Activated CD4-positive, alpha-beta T cell treated with anti-CD3 and anti-CD28 coated beads for 36 hours (primary cell): ENCODE data around the gene FGD6. TPM values are rescaled to one million over a fixed set of nuclear protein-coding genes. Genes with fewer than 3 reads are reported as not detected.
"Not testable (repeated sequence)": the region's sequence is repeated elsewhere in the genome, so short reads cannot be mapped to it uniquely, and the experiment has no call there.

Experiments
- ATAC-seq: fragments of 200-7000 bp; cut with Tn5 transposase; one replicate; pipeline ENCODE4 v1.10.0; 2021; ENCODE audit warnings: mild to moderate bottlenecking, moderate library complexity
- CTCF ChIA-PET: fragments of 350-600 bp; sonication (Branson Sonifier 250); formaldehyde crosslinking; loops from one replicate; lab custom pipeline; 2021; ENCODE audit warnings: antibody characterized with exemption; lab: Charles Lee
- POLR2A ChIA-PET: fragments of 350-600 bp; sonication (Branson Sonifier 250); formaldehyde crosslinking; loops from one replicate; lab custom pipeline; 2021; ENCODE audit warnings: antibody characterized with exemption, inconsistent platforms; lab: Charles Lee
- DNase-seq: peaks from one replicate; pipeline ENCODE4 v3.0.0-alpha.2; 2020
- H3K27ac Mint-ChIP-seq: one replicate; pipeline ENCODE4 v1.8.0; 2021; ENCODE audit warnings: mixed read lengths
- H3K27me3 Mint-ChIP-seq: one replicate; pipeline ENCODE4 v1.8.0; 2021; ENCODE audit warnings: mixed read lengths
- H3K36me3 Mint-ChIP-seq: one replicate; pipeline ENCODE4 v1.8.0; 2021; ENCODE audit warnings: low read depth, mixed read lengths
- H3K4me1 Mint-ChIP-seq: one replicate; pipeline ENCODE4 v1.8.0; 2021; ENCODE audit warnings: mixed read lengths
- H3K4me3 Mint-ChIP-seq: one replicate; pipeline ENCODE4 v1.8.0; 2021; ENCODE audit warnings: mild to moderate bottlenecking, moderate library complexity, mixed read lengths
- H3K9me3 Mint-ChIP-seq: one replicate; pipeline ENCODE4 v1.8.0; 2021; ENCODE audit warnings: low read depth, mixed read lengths
- intact Hi-C, 2 experiments: fragments of 100-400 bp; cut with DNase I in 1 of 2; cut with micrococcal nuclease in 1 of 2; formaldehyde crosslinking; loops; one replicate each; pipeline versions ENCODE4 v1.14.2 to v1.15.1; 2022 to 2024; cut with DNase I, micrococcal nuclease
- total RNA-seq, 2 experiments: library from RNA; stranded (reverse); gene quantifications; one replicate each; pipeline ENCODE4 v1.2.3, GENCODE V29; 2021

FGD6 gene
- total RNA-seq, 2 experiments from 2014 or later, result 1.1 to 1.3 TPM

DNA sequence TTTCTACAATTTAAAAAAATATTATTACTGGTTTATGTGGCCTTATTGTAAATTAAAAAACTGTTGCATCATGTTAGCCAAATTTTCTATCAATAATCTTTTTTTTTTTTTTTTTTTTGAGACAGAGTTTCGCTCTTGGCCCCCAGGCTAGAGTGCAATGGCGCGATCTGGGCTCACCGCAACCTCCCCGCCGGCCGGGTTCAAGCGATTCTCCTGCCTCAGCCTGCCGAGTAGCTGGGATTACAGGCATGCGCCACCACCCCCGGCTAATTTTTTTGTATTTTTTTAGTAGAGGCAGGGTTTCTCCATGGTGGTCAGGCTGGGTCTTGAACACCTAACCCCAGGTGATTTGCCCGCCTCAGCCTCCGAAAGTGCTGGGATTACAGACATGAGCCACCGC lies 16.9 kb upstream of the FGD6 start:
- peaks cover 18% of the 10 kb centered on the region for H3K4me1 Mint-ChIP-seq
- ATAC-seq, H3K4me3 Mint-ChIP-seq, POLR2A ChIA-PET, H3K27ac Mint-ChIP-seq, H3K9me3 Mint-ChIP-seq, H3K27me3 Mint-ChIP-seq, DNase-seq, intact Hi-C loops: not testable (repeated sequence)
- CTCF ChIA-PET, result interaction anchor here (1.4 kb wide), 1 partner anchor 15 kb away, joined by 3 read pairs; no protein-coding TSS in a partner anchor
- peaks cover 18% of the 10 kb centered on the region for H3K36me3 Mint-ChIP-seq

DNA sequence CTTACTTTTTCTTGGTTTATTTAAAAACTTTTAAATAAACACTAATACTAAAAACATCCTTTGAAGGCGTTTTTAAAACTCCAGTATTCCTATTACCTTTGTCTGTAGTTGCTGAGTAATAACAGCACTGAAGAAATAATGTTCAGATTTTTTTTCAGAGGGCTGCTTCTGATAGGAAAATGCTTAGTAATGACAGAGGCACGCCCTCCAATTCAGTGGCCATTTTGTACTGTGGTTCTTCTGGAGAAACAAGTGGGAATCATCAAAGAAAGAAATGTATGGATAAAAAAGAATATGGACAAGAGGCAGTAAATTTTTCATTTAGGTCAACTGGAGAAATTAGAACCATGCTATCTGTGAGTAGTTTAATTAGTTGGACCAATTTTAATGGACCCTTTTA lies 13.9 kb upstream of the FGD6 start:
- ChIA-PET CTCF (interaction anchor here (1.1 kb wide), 1 partner anchor 43 kb away, joined by 3 read pairs; no protein-coding TSS in a partner anchor), POLR2A (interaction anchor here (0.6 kb wide), 1 partner anchor 8 kb away, joined by 3 read pairs; no protein-coding TSS in a partner anchor)
- Mint-ChIP-seq H3K27ac (no peak overlapping the region), H3K9me3 (no peaks in the 10 kb centered on the region), H3K36me3 (peaks cover 14% of the 10 kb centered on the region), H3K4me3 (no peak overlapping the region), H3K4me1 (peaks cover 17% of the 10 kb centered on the region), H3K27me3 (no peaks in the 10 kb centered on the region)
- no peak for ATAC-seq
- no peak for DNase-seq
- intact Hi-C loops, result no loop called here

DNA sequence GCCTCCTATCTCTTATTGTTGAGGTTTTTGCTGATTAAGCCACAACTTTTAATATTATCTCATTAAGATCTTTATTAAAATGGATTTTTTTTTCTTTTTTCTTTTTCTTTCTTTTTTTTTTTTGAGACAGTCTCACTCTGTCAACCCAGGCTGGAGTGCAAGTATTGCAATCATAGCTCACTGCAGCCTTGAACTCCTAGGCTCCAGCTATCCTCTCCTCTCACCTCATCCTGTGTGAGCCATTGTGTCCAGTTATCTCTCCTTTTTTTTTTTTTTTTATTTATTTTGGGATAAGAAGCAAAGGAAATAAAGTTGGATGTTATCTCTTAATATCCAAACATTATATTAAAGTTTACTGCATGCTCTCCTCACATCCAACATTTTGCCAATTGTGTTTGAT lies 13.0 kb upstream of the FGD6 start:
- no peak for DNase-seq
- ChIA-PET POLR2A (interaction anchor here (0.6 to 0.7 kb wide), 2 partner anchors 771 to 1703 kb away, joined by 5 to 7 read pairs; no protein-coding TSS in a partner anchor), CTCF (interaction anchor here (1.1 to 1.7 kb wide), 2 partner anchors 9 to 42 kb away, joined by 3 to 5 read pairs; no protein-coding TSS in a partner anchor)
- Mint-ChIP-seq H3K27me3 (no peaks in the 10 kb centered on the region), H3K36me3 (peaks cover 11% of the 10 kb centered on the region), H3K9me3 (no peaks in the 10 kb centered on the region), H3K4me3 (no peak overlapping the region), H3K4me1 (peaks cover 18% of the 10 kb centered on the region), H3K27ac (no peak overlapping the region)
- intact Hi-C loops, result no loop called here
- ATAC-seq, result no peak

DNA sequence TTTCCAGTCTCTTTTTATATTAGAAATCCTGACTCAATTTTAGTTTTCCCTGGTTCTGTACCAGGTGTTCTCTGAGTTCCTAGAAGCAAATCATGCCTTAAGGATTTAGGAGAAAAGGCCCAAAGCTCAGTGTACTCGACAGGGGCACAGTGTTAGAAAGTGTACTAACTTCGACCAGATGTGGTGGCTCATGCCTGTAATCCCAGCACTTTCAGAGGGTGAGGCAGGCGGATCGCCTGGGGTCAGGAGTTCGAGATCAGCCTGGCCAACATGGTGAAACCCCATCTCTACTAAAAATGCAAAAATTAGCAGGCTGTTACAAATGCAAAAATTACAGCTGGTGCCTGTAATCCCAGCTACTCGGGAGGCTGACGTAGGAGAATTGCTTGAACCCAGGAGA lies 12.4 kb upstream of the FGD6 start:
- intact Hi-C loops, result no loop called here
- no peak for ATAC-seq
- CTCF ChIA-PET, result interaction anchor here (1.7 to 1.8 kb wide), 2 partner anchors 10 to 12 kb away, joined by 3 to 5 read pairs; partner anchors contain the start of genes FGD6 and VEZT
- Mint-ChIP-seq H3K4me1 (peaks cover 23% of the 10 kb centered on the region), H3K4me3 (no peak overlapping the region), H3K9me3 (no peaks in the 10 kb centered on the region), H3K36me3 (peaks cover 14% of the 10 kb centered on the region), H3K27ac (no peak overlapping the region), H3K27me3 (no peaks in the 10 kb centered on the region)
- no peak for DNase-seq
- POLR2A ChIA-PET, result interaction anchor here (0.6 to 0.7 kb wide), 3 partner anchors 13 to 1703 kb away, joined by 3 to 5 read pairs (median 3); no protein-coding TSS in a partner anchor

DNA sequence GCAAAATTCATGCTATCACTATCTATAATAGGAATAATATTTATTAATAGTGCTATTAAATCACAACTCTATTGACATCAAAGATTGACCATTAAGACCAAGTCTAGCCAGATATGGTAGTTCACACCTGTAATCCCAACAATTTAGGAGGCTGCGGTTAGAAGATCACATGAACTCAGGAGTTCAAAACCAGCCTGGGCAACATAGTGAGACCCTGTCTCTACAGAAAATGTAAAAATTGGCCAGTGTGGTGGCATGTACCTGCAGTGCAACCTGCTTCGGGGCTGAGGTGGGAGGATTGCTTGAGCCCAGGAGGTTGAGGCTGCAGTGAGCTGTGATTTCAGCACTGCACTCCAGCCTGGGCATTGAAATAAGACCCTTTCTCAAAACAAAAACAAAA lies 11.3 kb upstream of the FGD6 start:
- ATAC-seq (no peak), DNase-seq (no peak)
- intact Hi-C loops, result no loop called here
- no peaks in the 10 kb centered on the region for H3K9me3 Mint-ChIP-seq
- no peak overlapping the region for H3K4me3 Mint-ChIP-seq
- peaks cover 21% of the 10 kb centered on the region for H3K36me3 Mint-ChIP-seq
- ChIA-PET CTCF (interaction anchor here (1.0 to 1.8 kb wide), 3 partner anchors 11 to 155 kb away, joined by 3 to 5 read pairs (median 3); partner anchors contain the start of genes FGD6, NR2C1 and VEZT), POLR2A (no interaction called here)
- H3K27me3 Mint-ChIP-seq, result no peaks in the 10 kb centered on the region
- H3K27ac Mint-ChIP-seq, result no peak overlapping the region
- H3K4me1 Mint-ChIP-seq, result peaks cover 33% of the 10 kb centered on the region

DNA sequence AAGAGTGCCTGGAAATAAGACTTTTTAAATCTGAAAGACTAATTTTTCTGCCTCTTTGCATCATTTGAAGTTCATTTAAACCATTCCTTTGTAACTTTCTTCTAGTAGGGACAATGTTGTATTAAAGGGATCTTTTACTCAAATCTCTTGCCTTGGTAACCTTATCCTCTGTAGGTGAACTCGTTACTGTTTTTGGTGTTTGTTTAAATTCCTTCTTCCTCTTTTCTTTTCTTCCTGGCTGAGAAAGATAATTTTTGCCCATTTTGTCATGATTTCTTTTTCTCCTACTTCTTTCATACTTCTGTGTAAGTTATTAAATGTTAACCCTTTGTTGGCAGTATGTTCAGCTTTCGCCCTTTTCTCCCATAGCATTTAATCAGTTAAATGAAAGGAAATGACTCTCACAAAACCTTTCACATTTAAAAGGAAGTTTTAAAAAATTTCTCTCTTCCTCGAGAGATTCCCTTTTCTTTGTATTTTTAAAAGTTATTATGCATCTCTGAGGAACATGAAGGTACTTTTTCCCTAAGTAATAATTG lies 10.6 kb upstream of the FGD6 start:
- DNase-seq (no peak), ATAC-seq (no peak)
- Mint-ChIP-seq H3K4me1 (peaks cover 35% of the 10 kb centered on the region), H3K36me3 (peaks cover 21% of the 10 kb centered on the region), H3K4me3 (no peak overlapping the region), H3K9me3 (no peaks in the 10 kb centered on the region), H3K27me3 (no peaks in the 10 kb centered on the region), H3K27ac (peak overlapping the region; percentile 24)
- ChIA-PET CTCF (interaction anchor here (1.8 kb wide), 1 partner anchor 10 kb away, joined by 3 read pairs; the partner anchor contains the start of genes FGD6 and VEZT), POLR2A (no interaction called here)
- intact Hi-C loops, result no loop called here

DNA sequence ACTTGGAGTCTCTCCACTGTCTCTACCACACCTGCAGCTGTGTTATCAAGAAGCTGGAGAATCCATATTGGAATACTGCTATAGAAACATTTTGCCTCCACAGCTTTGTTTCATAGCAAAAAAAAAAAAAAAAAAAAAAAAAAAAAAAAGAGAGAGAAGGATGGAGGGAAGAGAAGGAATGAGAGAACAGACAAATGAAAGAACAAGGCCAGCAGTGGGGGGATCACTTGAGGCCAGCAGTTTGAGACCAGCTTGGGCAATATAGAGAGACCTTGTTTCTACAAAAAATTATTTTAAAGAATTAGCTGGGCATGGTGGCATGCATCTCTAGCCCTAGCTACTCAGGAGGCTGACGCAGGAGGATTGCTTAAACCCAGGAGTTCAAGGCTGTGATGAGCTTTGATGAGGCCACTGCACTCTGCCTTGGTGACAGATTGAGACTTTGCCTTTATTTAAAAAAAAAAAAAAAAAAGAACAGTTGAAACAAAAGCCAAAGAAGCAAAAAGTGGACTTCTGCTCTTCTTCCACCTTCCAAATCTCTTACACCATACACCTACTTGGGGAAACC lies 8.5 kb upstream of the FGD6 start:
- DNase-seq, result no peak
- ChIA-PET POLR2A (interaction anchor here (0.9 kb wide), 1 partner anchor 25 kb away, joined by 5 read pairs; no protein-coding TSS in a partner anchor), CTCF (interaction anchor here (0.6 to 1.7 kb wide), 6 partner anchors 8 to 1754 kb away, joined by 3 to 7 read pairs (median 3); partner anchors contain the start of gene VEZT)
- intact Hi-C loops, result no loop called here
- Mint-ChIP-seq H3K4me3 (no peak overlapping the region), H3K36me3 (peaks cover 25% of the 10 kb centered on the region), H3K9me3 (no peaks in the 10 kb centered on the region), H3K4me1 (peaks cover 40% of the 10 kb centered on the region), H3K27ac (no peak overlapping the region), H3K27me3 (no peaks in the 10 kb centered on the region)
- no peak for ATAC-seq

DNA sequence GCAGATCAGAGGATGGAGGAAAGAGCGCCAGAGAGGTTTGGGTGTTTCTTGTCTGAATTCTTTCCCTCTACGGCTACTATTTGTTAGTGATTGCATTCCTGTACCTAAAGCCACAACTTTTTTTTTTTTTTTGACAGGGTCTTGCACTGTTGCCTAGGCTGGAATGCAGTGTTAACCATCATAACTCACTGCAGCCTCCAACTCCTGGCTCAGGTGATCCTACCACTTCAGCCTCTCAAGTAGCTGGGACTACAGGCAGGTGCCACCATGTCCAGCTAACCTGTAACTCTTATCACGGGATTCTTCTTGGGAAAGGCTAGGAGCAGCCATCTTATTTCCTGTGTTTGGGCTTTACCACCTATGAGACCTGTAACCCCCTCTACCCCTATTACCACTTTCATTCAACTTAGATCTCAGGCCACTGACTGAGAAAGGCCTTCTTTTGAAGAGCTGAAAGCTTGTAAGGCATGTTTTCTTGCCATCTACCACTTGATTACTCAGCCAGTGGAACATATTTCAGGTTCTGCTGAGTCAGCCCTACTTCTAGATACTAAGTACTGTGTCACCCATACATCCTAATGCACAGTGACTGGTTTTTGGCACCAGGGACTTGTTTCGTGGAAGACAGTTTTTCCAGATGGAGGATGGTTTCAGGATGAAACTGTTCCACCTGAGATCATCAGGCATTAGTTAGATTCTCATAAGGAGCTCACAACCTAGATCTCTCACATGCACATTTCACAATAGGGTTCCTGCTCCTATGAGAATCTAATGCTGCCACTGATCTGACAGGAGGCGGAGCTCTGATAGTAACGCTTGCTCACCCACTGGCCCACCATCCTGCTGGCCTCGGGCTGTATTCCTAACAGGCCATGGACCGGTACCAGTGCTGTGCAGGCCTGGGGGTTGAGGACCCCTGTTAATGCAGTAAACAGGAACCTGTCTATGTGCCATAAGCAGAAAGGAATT lies 7.2 kb upstream of the FGD6 start:
- intact Hi-C loops, result no loop called here
- peaks cover 47% of the 10 kb centered on the region for H3K4me1 Mint-ChIP-seq
- no peaks in the 10 kb centered on the region for H3K27me3 Mint-ChIP-seq
- H3K9me3 Mint-ChIP-seq, result no peaks in the 10 kb centered on the region
- H3K27ac Mint-ChIP-seq, result peak overlapping the region; percentile 70
- DNase-seq, result peak; percentile 40
- peaks cover 30% of the 10 kb centered on the region for H3K36me3 Mint-ChIP-seq
- ATAC-seq, result peak; percentile 95
- CTCF ChIA-PET, result interaction anchor here (0.6 to 0.8 kb wide), 3 partner anchors 247 to 764 kb away, joined by 3 read pairs; no protein-coding TSS in a partner anchor
- POLR2A ChIA-PET, result interaction anchor here (0.6 to 0.7 kb wide), 2 partner anchors 299 to 871 kb away, joined by 3 read pairs; no protein-coding TSS in a partner anchor
- no peak overlapping the region for H3K4me3 Mint-ChIP-seq

DNA sequence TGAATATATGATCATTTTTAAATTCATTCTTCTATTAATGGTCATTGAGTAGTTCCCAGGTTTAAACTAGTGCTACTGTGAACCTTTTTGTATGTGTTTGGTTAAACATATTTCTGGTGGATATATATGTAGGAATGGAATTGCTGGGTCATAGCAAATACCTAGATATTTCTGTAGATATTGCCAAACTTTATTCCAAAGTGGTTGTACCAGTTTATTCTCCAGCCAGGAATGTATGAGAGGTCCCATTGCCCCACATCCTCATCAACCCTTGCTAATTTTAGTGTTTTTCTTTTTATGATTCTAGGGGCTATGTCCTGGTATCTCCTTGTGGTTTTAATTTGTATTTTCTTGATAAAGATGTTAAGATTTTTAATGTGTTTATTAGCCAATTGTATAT lies 3.5 kb upstream of the FGD6 start:
- no peak for DNase-seq
- CTCF ChIA-PET, result no interaction called here
- no peaks in the 10 kb centered on the region for H3K9me3 Mint-ChIP-seq
- H3K27ac Mint-ChIP-seq, result peak overlapping the region; percentile 37
- POLR2A ChIA-PET, result interaction anchor here (0.7 to 1.1 kb wide), 2 partner anchors 217 to 254 kb away, joined by 3 to 5 read pairs; no protein-coding TSS in a partner anchor
- H3K27me3 Mint-ChIP-seq, result peaks cover 3% of the 10 kb centered on the region
- peaks cover 25% of the 10 kb centered on the region for H3K36me3 Mint-ChIP-seq
- intact Hi-C loops, result no loop called here
- no peak overlapping the region for H3K4me3 Mint-ChIP-seq
- no peak for ATAC-seq
- peaks cover 50% of the 10 kb centered on the region for H3K4me1 Mint-ChIP-seq

DNA sequence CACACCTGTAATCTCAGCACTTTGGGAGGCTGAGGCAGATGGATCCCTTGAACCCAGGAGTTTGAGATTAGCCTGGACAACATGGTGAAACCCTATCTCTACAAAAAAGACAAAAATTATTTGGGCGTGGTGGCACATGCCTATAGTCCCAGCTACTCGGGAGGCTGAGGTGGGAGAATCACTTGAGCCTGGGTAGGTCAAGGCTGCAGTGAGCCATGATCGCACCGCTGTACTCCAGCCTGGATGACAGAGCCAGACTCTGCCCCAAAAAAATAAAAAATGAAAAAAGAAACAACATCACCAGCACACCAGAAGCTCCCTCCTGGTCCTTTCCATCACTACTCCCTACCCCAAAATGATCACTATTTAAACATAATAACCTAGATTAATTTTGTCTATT lies 2.9 kb upstream of the FGD6 start:
- H3K4me1 Mint-ChIP-seq, result peaks cover 50% of the 10 kb centered on the region

More for the DNA sequence above, 2.9 kb upstream of the FGD6 start:
- ChIA-PET CTCF (no interaction called here), POLR2A (interaction anchor here (0.7 to 1.1 kb wide), 2 partner anchors 216 to 255 kb away, joined by 3 to 5 read pairs; no protein-coding TSS in a partner anchor)
- peaks cover 3% of the 10 kb centered on the region for H3K27me3 Mint-ChIP-seq
- no peaks in the 10 kb centered on the region for H3K9me3 Mint-ChIP-seq
- H3K4me3 Mint-ChIP-seq, result peak overlapping the region; percentile 19
- ATAC-seq (no peak), DNase-seq (no peak)
- peaks cover 25% of the 10 kb centered on the region for H3K36me3 Mint-ChIP-seq
- intact Hi-C loops, result no loop called here
- peak overlapping the region; percentile 37 for H3K27ac Mint-ChIP-seq
